SU-DHL-6 (cell line): ENCODE results near the gene UNC5A.

Experiments used
- EZH2phosphoT487 ChIP-seq: fragments of 200-600 bp; sonication (generic), shearing (Covaris generic); conservative IDR thresholded peaks from 2 replicates; pipeline ENCODE4 v1.6.1; 2018; ENCODE audit warnings: mild to moderate bottlenecking, antibody characterized with exemption, low read length, moderate library complexity, mixed read lengths
- TF ChIP-seq, protein P1 (sequence below): fragments of 200-600 bp; sonication (generic); IDR thresholded peaks from one replicate; pipeline ENCODE4 v1.5.1; 2017; ENCODE audit warnings: antibody characterized with exemption, mild to moderate bottlenecking, low read length, moderate library complexity; ENCODE audit not compliant: insufficient read depth, poor library complexity, severe bottlenecking

- TF ChIP-seq, protein P1, sequence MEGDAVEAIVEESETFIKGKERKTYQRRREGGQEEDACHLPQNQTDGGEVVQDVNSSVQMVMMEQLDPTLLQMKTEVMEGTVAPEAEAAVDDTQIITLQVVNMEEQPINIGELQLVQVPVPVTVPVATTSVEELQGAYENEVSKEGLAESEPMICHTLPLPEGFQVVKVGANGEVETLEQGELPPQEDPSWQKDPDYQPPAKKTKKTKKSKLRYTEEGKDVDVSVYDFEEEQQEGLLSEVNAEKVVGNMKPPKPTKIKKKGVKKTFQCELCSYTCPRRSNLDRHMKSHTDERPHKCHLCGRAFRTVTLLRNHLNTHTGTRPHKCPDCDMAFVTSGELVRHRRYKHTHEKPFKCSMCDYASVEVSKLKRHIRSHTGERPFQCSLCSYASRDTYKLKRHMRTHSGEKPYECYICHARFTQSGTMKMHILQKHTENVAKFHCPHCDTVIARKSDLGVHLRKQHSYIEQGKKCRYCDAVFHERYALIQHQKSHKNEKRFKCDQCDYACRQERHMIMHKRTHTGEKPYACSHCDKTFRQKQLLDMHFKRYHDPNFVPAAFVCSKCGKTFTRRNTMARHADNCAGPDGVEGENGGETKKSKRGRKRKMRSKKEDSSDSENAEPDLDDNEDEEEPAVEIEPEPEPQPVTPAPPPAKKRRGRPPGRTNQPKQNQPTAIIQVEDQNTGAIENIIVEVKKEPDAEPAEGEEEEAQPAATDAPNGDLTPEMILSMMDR, result no peak
- no peak for TF ChIP-seq EZH2phosphoT487
Observed at GRCh38 chr5:176830995-176831423, 20.6 kb downstream of the UNC5A start.
